GM21619 (cell line): Measurements from ENCODE around the gene BTBD17.

Source experiments
- ATAC-seq: cut with Tn5 transposase; IDR thresholded peaks from one replicate; pipeline ENCODE4 v1.9.1; 2021; ENCODE audit not compliant: unreplicated experiment

Gene BTBD17

DNA sequence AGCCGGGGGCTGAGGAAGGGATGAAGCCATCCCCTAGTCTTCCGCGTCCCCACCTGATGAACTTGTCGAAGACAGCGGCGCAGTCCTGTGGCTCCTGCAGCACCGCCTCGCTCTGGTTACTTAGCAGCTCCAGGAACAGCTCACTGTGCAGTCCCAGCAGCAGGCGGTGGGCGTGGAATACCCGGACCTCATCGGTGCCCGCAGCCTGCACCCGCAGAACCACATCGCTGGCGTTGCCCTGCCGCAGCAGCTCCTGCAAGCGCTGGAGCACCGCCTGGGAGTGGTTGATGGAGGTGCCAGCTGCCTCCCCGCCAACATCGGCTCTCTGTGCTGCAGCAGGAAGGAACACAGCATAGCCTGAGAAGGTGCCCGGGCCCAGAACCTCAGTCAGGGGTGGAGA lies 1.8 kb downstream of the BTBD17 start:
- no peak for ATAC-seq

DNA sequence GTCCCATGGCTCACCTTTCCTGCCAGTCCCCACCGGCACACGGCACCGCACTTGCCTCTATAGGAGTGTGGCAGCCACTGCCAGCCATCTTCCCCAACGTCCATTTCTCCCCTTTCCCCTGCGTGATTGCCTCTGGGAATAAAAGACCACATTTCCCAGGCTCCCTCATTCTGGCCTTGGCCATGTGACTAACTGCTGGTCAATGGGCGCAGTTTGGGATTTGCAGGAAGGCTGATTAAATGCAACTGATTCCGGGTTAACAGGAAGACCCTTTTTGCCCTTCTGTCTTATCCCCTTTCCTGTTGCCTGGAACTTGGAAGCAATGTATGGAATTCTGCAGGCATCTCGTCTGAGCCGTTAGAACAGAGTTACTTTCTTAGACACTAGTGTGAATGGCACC lies 3.0 kb downstream of the BTBD17 start:
- ATAC-seq = no peak

DNA sequence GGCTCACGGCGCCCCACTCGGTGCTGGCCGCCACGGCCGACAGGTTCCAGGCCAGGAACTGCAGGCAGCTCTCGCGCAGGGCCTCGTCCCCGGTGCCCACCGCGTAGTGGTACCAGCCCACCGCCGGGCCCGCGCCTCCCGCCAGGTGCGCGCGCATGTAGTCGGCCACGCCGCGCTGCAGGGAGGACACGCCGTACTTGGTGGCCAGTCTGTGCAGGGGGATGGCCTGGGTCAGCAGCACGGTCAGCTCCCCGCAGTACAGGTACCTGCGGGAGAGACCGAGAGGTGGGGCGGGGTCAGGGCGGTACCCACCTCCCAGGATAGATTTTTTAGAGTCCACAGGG lies 4.2 kb downstream of the BTBD17 start:
- no peak for ATAC-seq

DNA sequence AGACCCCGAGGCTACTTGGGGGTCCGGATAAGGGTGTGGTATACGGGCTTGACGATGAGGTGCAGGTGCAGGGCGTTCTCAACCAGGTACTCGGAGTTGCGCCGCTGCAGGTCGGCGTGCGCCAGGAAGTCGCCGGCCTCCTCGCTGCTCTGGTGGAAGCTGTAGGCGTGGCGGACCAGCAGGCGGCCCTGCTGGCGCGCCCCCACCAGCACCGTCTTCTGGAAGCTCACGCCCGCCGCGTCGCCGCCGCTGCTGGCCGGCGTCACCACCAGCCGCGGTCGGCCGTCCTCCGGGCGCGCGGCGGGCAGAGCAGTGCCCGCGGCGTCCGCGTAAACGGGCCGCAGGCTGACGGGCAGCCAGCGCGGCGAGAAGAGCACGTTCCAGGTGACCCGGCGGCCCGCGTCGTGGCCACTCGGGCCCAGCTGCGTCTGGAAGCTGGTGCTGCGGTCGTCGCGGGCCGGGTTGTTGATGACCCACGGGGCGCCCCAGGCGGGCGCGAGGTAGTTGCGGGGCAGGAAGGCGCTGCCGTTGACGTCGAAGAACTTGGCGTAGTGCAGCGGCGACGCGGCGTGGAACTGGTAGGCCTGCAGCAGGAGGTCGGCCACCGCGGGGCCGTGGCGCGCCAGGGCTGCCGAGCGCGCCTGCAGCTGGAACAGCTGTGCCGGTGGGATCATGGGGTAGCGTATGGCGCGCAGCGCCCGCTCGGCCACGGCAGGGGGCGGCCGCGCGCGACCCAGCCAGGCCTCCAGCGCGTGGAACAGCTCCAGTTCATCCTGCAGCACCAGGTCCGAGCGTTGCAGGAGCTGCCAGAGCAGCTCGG lies 4.8 kb downstream of the BTBD17 start:
- ATAC-seq = no peak

DNA sequence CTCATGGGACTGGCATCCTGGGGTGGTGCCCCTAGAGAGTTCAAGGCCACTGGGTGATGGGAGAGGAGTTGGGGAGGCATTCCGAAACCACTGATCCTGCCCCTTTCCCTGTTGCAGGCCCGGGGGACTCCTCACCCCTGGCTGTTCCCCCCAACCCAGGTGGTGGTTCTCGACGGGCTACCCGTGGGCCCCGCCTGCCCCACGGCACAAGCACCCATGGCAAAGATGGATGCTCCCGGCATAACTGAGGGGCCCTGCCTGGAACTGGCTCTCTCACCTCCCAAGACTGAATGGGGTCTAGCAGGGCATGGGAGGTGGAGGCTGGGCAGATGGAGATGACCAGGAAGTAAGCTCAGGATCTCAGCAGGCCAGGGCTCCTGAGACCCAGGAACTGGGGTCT lies 6.6 kb downstream of the BTBD17 start:
- ATAC-seq = no peak

DNA sequence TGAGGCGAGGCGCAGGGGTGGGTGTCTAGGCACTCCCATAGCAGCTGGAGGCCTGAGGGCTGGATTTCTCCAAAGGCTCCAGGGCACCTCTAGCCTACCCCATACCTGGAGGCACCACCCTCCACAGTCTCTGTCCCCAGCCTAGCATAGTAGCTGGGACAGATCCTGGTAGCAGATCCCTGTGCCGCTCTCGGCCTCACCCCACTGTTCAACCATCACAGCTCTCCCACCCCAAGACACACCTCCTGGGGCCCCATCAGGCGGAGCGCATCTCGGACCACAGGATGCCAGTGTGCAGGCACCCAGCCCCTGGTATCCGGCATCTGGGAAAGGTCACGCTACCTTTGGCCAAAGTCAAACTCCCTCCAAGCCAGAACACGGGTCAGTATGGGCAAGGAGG lies 7.1 kb downstream of the BTBD17 start:
- ATAC-seq = no peak

DNA sequence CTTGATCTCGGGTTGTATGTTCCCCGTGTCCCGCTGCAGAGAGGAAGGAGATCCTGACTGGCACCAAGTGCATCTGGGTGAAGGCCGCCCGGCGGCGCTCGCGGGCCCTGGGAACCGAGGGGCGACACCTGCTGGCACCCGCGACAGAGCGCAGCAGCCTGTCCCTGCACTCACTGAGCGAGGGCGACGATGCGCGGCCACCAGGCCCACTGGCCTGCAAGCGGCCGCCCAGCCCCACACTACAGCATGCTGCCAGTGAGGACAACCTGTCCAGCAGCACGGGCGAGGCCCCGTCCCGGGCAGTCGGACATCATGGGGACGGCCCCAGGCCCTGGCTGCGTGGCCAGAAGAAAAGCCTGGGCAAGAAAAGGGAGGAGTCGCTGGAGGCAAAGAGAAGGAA lies 7.5 kb downstream of the BTBD17 start:
- ATAC-seq = no peak

DNA sequence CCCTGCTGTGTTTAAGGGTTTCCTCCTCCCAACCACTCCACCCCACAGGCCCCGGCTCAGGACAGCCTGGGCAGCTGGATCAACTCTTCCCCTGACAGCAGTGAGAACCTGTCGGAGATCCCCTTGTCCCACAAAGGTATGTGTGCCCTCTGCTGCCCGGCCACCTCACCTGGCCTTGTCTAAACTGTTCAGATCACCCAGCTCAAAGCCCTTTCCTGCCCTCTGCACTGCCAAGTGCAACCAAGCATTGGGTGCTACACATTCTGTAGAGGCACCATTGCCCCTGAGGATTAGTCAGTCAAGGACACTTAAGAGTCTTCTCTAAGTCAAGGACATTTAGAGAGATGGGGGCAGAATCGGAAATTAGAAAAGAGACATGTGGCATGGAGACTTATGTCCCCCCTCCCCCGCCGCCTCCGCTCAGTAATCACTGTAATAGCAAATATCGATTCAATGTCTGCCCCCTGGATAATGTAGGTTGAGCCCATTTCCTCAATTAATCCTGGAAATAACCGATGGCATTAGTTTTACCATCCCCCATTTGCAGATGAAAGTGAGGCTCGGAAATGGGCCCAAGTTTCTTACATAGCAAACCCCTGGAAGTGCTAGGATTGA lies 8.1 kb downstream of the BTBD17 start:
- no peak for ATAC-seq

DNA sequence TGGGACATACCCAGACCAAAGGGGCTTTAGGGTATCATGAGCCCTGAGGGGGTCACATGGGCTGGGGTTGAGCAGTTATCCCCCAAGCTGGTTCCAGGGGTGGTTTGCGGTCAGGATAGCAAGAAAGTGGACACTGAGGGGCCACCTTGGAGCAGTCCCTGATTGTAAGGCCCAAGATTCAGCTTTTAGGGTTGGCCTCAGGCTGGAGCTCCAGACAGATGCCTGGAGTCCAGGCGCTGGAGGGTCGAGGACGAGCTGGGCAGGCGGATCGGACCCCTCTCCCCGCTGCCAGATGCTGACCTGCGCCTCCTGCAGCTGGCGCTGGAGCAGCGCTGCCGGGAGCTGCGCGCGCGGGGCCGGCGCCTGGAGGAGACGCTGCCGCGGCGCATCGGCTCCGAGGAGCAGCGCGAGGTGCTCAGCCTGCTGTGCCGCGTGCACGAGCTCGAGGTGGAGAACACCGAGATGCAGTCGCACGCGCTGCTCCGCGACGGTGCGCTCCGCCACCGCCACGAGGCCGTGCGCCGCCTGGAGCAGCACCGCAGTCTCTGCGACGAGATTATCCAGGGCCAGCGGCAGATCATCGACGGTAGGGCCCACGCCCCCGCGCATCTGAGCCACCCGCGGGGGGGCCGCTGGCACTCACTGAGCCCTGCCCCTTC lies 10.0 kb downstream of the BTBD17 start:
- ATAC-seq = no peak

DNA sequence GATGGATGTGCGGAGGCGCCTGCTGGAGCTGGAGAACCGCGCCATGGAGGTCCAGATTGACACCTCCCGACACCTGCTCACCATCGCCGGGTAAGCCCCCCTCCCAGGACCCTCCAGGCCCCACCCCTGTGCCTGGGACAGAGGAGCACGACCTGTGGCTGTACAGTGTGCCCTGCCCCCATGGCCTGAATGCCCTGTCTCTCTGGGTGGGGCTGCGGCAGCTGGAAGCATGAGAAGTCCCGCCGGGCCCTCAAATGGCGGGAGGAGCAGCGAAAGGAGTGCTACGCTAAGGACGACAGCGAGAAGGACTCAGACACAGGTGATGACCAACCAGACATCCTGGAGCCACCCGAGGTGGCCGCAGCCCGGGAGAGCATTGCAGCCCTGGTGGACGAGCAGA lies 11.2 kb downstream of the BTBD17 start:
- ATAC-seq = no peak

DNA sequence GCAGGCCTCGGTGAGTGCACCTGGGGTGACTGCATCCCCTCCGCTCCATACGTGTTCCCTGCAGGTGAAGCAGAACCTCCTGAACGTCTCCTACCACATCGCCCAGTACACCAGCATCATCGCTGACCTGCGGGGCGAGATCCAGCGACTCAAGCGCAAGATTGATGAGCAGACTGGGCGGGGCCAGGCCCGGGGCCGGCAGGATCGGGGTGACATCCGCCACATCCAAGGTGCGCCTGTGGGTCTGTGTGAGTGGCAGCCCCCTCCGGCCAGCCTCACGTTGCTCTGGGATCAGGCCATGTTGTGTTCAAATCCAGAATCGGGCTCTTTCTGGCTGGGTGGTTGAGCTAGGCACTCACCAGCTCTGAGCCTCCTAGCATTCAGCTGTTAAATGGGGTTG lies 12.5 kb downstream of the BTBD17 start:
- ATAC-seq = no peak

DNA sequence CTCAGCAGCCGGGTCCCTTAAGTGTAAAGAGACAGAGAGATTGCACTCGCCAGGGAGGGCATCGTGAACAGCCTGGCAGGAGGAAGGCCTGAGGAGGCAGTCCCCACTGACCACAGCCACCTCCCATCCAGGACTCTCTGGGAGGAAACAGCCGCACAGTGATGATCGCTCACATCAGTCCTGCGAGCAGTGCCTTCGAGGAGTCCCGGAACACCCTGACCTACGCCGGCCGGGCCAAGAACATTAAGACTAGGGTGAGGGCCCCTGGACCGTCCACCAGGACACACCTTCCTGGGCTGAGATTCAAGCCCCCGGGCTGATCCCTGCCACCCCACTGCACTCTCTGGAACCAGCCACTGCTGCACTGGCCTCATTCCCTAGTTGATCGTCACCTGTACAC lies 14.0 kb downstream of the BTBD17 start:
- no peak for ATAC-seq

DNA sequence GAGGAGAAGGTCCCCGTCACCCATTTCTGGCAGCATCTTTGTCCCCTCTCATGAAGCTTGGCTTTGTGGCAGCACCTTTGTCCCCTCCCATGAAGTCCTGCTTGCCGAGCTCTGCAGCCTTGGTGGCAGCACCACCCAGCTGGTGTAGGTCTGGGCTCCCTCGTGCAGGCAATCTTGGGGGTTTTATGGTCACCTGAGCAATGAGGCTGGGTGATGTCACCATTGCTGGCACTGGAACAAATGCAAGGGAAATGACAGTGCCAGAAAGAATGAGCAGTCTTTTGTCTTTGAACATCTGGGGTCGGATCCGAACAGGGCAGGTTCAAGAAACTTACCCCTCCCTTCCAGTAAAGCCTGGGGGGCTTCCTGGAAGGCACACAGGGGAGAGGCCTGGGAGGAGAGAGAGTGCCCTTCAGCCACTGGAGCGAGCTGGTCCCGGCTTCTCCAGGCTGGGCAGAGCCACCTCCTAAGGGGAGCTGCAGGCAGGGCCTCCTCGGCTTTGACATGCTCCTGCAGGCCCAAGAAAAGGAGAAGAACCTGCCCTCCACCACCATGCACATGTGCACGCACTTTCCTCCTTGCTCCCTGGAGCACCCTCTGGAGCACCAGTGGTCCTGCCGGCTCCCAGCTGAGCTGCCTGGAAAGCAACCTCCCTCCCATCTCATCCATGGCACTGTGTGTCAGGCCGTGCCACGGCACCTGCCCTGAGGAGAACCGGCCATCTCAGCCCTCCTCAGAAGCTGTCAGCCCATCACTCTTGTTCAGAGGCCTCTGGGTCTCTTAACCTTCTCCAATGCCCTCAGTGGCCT lies 16.0 kb downstream of the BTBD17 start:
- ATAC-seq = no peak

DNA sequence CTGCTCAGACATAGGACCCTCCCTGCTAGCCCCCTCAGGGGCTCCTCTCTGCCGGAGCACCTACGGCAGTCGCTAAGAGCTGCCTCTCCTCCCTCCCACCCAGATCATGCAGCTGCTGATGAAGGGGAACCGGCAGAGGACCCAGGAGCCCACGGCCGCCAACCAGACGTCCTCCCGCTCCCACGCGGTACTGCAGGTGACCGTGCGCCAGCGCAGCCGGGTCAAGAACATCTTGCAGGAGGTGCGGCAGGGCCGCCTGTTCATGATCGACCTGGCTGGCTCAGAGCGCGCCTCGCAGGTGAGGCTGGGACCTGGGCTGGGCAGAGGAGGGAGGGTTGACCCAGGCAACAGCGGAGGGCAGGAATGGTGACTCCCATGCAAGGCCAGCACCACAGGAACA lies 17.0 kb downstream of the BTBD17 start:
- ATAC-seq = no peak

DNA sequence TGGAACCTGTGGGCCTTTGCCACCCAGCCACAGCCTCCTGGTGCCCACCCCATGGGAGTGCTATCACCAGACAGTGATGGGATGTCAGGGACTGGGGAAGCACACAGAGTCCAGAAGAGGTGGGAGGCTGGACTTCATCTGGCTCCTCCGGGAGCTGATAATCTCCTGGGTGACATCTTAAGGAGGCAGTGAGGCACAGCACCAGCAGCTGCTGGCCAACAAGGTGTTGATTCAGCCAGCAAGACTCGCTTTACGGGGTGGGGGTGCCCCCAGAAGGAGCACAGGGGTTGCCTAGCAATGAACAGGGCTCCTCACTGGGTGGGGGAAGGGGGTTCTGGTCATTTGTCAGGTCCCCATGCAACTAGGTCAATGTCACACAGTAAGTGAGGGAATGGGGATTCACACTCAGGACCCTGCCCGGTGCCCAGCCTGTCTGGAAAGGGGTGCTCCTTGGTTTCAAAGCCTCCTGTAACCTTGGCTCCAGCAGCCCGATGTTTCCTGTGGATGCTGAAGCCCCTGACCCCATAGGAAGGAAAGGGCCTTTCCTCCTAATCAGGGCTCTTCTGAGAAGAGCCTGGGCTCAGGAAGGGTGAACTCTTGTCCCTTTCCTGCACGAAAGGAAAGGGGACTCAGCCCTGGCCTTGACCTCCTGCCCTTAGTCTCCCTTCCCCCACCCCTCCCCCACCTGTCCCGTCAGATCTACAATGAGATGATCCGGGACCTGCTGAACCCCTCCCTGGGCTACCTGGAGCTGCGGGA lies 18.0 kb downstream of the BTBD17 start:
- no peak for ATAC-seq

DNA sequence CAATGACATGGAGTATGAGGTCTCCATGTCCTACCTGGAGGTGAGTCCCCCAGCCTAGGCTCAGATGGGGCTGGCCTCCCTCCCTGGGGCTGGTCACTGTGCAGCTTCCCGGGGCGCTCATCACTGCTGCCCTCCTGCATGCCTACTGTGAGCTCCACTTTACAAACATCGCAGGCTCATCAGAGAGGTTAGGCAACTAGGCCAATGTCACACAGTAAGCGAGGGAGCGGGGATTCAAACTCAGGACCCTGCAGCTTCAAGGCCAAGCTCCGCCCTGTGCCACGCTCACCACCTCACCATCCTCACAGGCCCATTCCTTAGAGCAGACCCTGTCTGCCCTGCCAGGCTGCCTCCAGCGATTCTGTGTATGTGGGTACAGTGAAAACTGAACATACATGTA lies 18.5 kb downstream of the BTBD17 start:
- ATAC-seq = no peak

DNA sequence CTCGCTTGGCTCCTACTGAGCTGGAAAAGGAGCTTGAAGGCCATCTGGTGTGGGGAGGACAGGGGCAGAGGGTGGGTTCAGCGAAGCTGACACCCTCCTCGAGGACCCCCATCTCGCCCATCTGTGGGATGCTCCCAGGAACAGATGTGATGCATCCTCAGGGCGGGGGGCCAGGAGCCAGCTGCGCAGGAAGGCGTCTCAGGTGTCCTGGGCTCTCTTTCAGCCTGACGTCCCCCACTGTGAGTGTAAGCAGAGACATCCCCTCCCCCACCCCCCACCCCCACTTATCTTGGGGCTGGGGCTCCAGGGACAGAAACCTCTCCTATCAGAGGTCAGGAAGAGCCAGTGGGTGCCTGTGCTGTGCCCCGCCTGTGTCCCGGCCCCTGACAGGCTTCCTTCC lies 19.4 kb downstream of the BTBD17 start:
- ATAC-seq = no peak

DNA sequence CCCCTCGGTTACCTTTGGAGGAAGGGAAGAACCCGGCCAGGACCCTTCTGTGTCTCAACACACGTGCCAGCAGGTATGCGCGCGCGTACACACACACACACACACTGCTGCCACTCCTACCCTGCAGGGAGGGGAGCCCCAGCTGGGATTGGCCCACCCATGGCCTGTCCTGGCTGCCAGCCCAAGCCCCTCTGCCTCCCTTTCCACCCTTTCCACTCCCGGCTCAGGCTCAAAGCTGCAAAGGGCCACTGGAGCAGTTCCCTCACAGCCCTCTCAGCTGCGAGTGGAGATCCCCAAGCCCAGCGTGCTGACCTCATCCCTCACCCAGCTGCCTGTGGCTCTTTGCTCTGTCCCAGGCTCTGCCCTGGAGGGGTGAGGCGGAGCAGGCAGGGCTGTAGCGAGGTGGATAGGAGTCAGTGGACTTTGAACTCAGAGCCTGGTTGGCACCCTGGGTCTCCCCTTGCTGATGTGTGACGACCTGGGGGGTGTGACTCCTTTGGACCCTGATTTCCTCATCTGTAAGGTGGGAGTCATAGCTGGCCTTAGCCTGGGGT lies 21.1 kb downstream of the BTBD17 start:
- no peak for ATAC-seq

DNA sequence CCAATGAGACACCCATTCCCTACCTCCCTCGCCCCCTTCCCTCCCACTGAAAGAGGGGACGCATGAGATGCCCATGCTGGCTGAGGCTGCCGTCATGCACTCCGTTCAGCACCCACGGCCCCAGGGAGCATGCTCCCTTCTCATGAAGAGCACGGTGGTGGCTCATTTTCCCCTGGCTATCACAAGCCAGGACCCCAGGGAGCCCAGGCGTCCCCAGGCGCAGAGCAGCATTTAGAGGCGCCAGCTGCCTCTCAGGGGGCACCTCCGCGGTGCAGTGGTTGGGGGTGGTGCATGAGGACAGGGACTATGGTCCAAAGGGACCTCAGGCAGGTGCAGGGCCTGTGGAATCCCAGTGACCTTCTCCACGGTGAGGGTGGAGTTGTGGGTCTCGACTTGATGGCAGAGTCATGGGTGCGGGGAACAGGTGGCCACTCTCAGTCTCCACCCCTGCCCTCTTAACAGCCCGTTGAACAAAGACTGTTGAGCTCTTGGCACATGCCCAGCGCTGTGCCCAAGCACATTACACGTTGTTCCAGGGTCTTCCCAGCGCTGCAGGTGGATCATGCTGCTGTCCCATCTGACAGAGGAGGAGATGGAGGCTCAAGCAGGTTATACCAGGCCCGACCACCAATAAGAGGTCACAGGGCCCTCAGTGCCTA lies 22.0 kb downstream of the BTBD17 start:
- no peak for ATAC-seq

DNA sequence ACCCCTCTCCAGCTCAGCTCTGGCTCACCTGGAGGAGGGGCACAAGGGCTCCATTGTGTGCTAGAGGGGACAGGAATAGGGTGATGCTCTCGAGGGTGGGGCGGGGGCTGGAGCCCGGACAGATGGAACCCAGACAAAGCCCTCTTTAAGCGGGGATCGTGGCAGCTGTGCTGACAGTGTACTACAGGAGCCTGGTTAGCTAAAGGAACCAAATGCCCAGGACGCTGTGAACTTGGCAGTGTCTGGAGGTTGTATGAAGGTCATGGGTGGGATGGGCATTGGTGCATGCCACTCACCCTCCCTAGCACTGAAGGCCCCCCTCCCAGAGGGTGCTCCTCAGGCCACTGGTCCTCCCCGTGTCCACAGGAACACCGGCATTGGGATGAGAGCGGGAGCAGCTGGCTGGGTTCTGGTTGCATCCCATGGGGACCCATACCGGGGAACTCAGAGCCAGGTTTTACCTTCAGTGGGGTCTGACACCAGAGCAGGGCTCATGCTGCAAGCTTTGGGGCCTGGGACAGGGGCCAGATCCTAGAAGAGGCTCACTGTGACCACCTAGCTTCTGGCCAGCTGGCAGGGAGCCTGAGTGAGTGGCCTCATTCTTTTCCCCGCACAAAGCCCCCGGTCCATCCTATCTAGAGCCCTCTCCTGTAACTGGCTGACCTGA lies 23.7 kb downstream of the BTBD17 start:
- no peak for ATAC-seq
